ENCODE results near the gene CHST2. TPM values are rescaled to one million over a fixed set of nuclear protein-coding genes. Genes with fewer than 3 reads are reported as not detected.

The CHST2 gene
- total and polyA plus RNA-seq, 8 donors, result 0.39 to 2.2 (median 0.74) TPM

GRCh38 chr3:143120716-143121240 lies 1.2 kb downstream of the CHST2 start:
- DNase-seq, result peak in 2 of 6 donors; percentile 52 to 60
- Histone ChIP-seq H3K4me1 (peaks cover 0 to 7% (median 4%) of the 10 kb centered on the region in 3 donors), H3K9me3 (no peaks in the 10 kb centered on the region), H3K27ac (no peak overlapping the region), H3K27me3 (peaks cover 0 to 9% (median 0%) of the 10 kb centered on the region in 4 donors), H3K36me3 (no peaks in the 10 kb centered on the region), H3K4me3 (peak overlapping the region; percentile 44 to 90 (median 56))
- peak in 2 of 4 donors; percentile 2 to 23 for ATAC-seq
- intact Hi-C loops (cut with DNase I), result no loop called here
- WGBS, 2 donors, result 2% methylated on average over 52 to 60 of the region's 60 CpGs
- TF ChIP-seq CTCF (IDR thresholded peaks at IDR 0.05), result no peak
- FAIRE-seq, result no peak

GRCh38 chr3:143121241-143122088 lies 1.9 kb downstream of the CHST2 start:
- FAIRE-seq (no peak), DNase-seq (peak in 5 of 6 donors; percentile 17 to 71 (median 23)), ATAC-seq (peak in 3 of 4 donors; percentile 5 to 10 (median 6))
- no peaks in the 10 kb centered on the region for H3K9me3 ChIP-seq
- WGBS, 2 donors, result 59 to 61% methylated on average over 79 of the region's 79 CpGs
- H3K27me3 ChIP-seq, result peaks cover 0 to 9% (median 0%) of the 10 kb centered on the region in 4 donors
- intact Hi-C loops (cut with DNase I), result no loop called here
- no peak overlapping the region for H3K27ac ChIP-seq
- peaks cover 0 to 7% (median 4%) of the 10 kb centered on the region in 3 donors for H3K4me1 ChIP-seq
- no peaks in the 10 kb centered on the region for H3K36me3 ChIP-seq
- no peak for TF ChIP-seq CTCF (IDR thresholded peaks at IDR 0.05)
- H3K4me3 ChIP-seq, result peak overlapping the region in 3 of 4 donors; percentile 44 to 90 (median 68)

DNA sequence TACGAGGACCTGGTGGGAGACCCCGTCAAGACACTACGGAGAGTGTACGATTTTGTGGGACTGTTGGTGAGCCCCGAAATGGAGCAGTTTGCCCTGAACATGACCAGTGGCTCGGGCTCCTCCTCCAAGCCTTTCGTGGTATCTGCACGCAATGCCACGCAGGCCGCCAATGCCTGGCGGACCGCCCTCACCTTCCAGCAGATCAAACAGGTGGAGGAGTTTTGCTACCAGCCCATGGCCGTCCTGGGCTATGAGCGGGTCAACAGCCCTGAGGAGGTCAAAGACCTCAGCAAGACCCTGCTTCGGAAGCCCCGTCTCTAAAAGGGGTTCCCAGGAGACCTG lies 2.5 kb downstream of the CHST2 start:
- intact Hi-C loops (cut with DNase I), result no loop called here
- no peak for ATAC-seq
- no peaks in the 10 kb centered on the region for H3K9me3 ChIP-seq
- no peak overlapping the region for H3K4me3 ChIP-seq
- H3K36me3 ChIP-seq, result no peaks in the 10 kb centered on the region
- no peak overlapping the region for H3K27ac ChIP-seq
- 91 to 95% methylated on average over 16 of the region's 16 CpGs for WGBS, 2 donors
- no peak for TF ChIP-seq CTCF (IDR thresholded peaks at IDR 0.05)
- H3K27me3 ChIP-seq, result peaks cover 0 to 9% (median 0%) of the 10 kb centered on the region in 4 donors
- no peak for FAIRE-seq
- H3K4me1 ChIP-seq, result peaks cover 0 to 7% (median 4%) of the 10 kb centered on the region in 3 donors
- peak in 2 of 6 donors; percentile 52 to 60 for DNase-seq

DNA sequence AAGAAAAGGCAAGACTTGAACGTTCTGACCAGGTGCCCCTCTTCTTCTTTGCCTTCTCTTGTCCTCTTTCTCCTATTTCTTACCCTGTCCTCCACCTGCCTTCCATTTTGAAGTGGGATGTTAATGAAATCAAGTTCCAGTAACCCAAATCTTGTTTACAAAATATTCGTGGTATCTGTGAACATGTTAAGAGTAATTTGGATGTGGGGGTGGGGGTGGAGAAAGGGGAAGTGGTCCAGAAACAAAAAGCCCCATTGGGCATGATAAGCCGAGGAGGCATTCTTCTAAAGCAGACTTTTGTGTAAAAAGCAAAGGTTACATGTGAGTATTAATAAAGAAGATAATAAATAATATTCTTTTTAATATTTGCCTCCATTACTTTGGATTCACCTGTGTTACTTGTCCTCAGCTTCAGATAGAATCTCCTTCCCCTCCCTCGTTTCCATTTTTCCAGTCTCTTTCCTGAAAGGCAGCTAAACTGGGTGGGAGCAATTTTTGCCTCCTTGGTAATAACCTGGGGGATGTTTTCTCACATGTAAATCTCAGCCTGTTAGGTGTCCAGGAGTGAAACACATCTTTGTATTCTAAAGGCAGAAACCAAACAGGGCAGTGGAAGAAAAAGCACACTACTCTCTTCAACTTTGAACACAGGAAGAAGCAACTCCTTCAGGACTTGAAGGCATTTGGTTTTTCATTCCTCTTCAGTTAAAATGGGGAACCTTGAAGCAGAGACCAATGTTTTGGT lies 3.2 kb downstream of the CHST2 start:
- H3K27ac ChIP-seq, result no peak overlapping the region
- FAIRE-seq (no peak), ATAC-seq (no peak), DNase-seq (no peak)
- intact Hi-C loops (cut with DNase I), result no loop called here
- WGBS, 2 donors, result 62 to 76% methylated on average over 4 of the region's 4 CpGs
- TF ChIP-seq CTCF (IDR thresholded peaks at IDR 0.05), result no peak
- no peaks in the 10 kb centered on the region for H3K36me3 ChIP-seq
- no peaks in the 10 kb centered on the region for H3K9me3 ChIP-seq
- no peak overlapping the region for H3K4me3 ChIP-seq
- H3K4me1 ChIP-seq, result peaks cover 0 to 7% (median 4%) of the 10 kb centered on the region in 3 donors
- H3K27me3 ChIP-seq, result peaks cover 0 to 9% (median 0%) of the 10 kb centered on the region in 4 donors
